ENCODE measurements around the gene GPR179.
A peak's percentile ranks its signal among the peaks of the same experiment; 100 is the strongest.

GPR179 gene, protein sequence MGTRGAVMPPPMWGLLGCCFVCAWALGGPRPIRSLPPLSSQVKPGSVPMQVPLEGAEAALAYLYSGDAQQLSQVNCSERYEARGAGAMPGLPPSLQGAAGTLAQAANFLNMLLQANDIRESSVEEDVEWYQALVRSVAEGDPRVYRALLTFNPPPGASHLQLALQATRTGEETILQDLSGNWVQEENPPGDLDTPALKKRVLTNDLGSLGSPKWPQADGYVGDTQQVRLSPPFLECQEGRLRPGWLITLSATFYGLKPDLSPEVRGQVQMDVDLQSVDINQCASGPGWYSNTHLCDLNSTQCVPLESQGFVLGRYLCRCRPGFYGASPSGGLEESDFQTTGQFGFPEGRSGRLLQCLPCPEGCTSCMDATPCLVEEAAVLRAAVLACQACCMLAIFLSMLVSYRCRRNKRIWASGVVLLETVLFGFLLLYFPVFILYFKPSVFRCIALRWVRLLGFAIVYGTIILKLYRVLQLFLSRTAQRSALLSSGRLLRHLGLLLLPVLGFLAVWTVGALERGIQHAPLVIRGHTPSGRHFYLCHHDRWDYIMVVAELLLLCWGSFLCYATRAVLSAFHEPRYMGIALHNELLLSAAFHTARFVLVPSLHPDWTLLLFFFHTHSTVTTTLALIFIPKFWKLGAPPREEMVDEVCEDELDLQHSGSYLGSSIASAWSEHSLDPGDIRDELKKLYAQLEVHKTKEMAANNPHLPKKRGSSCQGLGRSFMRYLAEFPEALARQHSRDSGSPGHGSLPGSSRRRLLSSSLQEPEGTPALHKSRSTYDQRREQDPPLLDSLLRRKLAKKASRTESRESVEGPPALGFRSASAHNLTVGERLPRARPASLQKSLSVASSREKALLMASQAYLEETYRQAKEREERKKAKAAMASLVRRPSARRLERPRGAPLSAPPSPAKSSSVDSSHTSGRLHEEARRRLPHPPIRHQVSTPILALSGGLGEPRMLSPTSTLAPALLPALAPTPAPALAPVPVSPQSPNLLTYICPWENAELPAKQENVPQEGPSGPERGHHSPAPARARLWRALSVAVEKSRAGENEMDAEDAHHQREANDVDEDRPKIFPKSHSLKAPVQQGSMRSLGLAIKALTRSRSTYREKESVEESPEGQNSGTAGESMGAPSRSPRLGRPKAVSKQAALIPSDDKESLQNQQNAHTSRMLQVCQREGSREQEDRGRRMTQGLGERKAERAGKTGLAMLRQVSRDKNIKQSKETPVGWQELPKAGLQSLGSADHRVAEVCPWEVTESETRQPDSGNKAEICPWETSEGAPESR (N-terminal part only)

DNA sequence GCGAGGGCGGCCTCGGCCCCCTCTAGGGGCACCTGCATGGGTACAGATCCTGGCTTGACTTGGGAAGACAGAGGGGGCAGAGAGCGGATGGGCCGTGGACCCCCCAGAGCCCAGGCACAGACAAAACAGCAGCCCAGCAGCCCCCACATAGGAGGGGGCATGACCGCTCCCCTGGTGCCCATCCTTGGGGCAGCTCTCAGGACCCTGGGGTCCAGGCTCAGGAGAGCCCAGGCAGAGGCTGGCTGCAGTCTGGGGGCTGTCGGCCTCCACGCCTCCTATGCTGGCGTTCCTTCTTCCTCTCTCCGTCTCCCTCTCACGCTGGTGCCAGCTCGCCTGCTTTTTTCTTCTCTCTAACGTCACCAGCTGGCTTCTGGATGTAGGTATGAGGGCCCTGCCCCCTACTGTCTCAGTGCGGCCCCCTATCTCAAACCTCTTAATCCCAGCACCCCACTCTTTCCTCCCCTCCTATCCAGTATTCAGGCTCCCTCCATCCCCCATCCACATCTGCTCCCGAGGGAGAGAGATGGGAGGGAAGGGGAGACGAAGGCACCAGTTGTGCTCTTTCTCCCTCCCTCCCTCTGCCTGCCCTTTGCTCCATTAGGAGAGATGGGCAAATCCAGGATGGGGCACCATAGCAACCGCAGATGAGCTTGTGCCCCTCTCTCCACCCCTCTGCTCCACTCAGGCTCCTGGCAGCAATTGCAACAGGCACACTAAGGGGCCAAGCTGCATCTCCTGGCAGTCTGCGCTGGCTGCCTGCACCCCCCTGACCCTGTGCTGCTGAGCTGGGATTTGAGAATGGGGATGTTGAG lies at the start of gene GPR179:
TSS of gene GPR179 (minus strand) at position 349 of the 812 bp plus-strand sequence. CDS start at position 182, 167 bp downstream.
- DNase-seq (ENCODE audit: extremely low read depth in 1 of 2, low read depth in 1 of 2): no peak

DNA sequence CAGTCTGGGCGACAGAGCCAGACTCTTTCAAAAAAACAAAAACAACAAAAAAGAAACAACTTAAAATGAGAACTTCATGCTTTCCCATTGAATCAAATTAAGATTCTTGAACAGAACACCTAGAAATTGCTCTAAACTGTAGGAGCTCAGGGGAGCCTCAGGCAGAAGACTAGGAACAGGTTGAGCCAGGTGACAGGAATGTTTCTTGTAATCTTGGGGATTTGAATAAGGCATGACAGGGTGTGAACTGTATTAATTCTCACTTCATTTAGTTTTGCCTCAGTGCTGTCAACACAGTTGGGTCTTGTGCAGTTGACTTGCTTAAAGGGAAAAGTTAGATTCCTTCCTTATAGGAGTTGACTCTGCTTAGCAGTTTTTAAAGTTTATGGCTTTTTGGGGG lies 35.7 kb upstream of the GPR179 start:
- no peak for DNase-seq (ENCODE audit: extremely low read depth in 1 of 2, low read depth in 1 of 2)

DNA sequence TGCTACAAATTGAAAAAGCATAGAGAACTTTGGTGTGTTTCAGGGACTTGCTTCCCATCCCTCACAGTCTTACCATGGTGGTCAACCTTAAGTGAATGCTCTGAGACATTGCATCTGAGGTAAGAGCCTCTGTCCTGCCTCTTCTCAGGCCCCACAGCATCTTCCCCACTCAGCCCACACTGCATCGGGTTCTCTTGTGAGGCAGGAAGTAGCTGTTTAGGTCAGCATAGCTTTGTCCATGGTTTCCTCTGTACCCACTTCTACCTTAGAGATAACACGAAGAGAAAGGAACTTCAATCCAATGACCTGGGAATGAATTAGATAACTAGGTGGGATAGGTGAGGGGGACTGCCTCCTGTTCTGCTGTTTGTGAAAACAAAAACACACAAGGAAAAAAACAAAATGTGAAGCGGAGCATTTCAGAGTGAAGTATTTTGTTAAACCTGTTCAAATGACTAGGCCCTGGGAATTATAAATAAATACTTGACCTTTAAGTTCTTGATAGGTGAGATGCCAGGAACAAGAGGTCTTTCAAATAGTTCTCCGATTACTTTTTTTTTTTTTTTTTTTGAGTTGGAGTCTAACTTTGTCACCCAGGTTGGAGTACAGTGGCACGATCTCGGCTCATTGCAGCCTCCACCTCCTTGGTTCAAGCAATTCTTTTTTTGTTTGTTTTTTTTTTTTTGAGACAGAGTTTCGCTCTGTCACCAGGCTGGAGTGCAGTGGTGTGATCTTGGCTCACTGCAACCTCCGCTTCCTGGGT lies 25.5 kb upstream of the GPR179 start:
- DNase-seq (ENCODE audit: extremely low read depth in 1 of 2, low read depth in 1 of 2): no peak

DNA sequence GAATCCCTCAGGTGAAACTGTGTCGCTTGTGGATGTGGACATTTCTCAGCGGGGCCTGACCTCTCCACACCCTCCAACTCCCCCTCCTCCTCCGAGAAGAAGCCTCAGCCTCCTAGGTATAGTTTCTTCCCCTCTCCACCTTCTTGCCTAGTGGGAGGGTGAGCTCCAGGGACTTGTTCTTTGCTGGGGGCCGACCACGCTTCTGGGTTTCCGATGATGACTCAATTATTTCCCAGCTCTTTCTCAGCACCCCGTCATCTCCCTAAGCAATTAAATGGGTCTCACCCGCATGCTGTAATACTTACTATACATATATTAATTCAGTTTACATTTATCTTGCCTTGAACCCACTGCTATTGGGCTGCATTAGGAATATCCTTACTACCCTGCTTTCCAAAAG lies 21.0 kb upstream of the GPR179 start:
- DNase-seq (ENCODE audit: extremely low read depth in 1 of 2, low read depth in 1 of 2): no peak

DNA sequence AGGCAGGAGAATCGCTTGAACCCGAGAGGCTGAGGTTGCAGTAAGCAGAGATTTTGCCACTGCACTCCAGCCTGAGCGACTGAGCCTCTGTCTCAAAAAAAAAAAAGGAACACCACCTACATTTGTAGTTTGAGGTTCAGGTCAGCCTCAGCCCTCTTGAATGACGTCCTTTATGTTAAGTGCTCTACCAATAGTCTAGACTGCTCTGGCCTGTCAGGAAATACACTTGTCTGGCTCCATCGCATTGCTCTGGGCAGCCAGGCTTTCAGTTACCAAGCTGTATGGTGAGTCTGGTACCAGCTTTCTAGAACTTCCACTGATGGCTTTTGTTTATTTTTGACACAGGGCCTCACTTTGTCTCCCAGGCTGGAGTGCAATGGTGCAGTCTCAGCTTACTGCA lies 19.3 kb upstream of the GPR179 start:
- DNase-seq (ENCODE audit: extremely low read depth in 1 of 2, low read depth in 1 of 2): no peak

DNA sequence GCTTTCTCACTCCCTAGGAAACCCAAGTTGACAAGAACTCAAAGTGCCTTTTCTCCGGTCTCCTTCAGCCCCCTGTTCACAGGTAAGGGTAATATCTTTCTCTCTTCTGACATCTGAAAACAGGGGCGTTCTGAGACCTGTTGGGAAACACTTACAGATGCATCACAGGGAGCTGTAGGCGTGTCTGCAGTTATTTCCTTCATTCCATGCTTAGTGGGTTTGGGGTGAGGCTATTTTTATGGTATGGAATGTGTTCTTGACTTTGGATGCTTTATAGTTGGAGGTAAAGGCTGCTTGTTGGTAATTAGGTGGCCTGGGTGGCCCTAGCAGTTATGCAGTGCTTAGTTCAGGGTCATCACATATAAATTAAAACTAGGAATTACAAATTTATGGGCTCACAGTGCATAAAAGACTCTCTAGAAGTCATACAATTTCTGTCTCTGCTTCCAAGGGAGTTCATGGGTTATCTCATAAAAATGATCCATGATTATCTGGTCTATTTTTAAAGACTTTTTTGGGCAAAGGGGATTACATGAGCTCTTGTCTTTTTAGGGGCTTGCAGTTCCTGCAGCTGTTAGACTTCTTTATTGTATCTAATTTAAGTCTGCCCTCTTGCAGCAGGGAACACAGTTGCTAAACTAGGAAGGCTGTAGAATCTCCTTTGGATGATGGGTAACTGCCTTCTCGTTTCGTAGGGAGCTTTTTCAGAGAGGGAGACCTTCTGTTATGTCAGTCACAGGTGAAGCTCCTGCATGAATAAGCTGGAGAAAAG lies 18.1 kb upstream of the GPR179 start:
- no peak for DNase-seq (ENCODE audit: extremely low read depth in 1 of 2, low read depth in 1 of 2)

DNA sequence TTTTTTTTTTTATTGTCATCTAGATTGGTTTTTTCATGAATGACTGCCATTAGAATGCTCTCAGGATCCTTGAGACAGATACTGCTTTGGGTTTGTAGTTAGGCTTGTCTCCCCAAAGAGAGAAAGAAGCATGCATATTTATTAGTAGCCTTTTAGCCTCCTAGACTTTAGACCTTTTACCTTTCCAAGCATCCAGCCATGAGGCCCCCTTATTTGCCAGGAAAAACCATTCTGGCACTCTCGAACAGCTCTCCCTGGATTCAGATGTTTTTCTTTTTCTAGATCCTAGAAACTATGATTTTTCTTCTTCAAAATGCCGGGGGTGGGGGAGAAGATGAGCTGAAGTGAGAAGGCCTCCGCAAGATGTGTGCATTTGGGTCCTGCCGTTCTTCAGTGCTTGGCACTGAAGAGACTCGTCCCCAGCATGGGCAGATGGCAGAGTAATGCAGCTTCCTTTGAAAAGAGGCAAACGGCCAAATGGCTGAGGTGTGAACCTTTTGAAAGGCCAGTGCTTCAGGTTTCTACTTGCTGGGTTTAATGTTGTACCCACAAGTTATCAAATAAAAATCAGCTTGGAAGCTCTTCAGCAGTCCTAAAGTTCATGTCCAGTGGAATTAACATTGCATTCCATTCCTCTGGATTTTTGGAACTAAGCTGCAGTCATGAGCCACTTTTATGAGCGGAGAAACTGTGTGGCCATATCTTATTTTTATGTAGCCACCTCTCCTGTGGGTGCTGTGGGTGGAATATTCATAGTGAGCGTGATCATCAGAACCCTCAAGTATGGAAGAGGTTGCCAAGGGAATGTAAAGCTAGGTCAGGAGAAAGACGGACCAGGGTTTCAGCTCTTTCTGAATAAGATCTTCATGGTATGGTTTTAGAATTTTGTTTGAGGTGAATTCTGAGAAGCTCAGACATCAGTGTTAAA lies 15.1 kb upstream of the GPR179 start:
- DNase-seq (ENCODE audit: extremely low read depth in 1 of 2, low read depth in 1 of 2): no peak

DNA sequence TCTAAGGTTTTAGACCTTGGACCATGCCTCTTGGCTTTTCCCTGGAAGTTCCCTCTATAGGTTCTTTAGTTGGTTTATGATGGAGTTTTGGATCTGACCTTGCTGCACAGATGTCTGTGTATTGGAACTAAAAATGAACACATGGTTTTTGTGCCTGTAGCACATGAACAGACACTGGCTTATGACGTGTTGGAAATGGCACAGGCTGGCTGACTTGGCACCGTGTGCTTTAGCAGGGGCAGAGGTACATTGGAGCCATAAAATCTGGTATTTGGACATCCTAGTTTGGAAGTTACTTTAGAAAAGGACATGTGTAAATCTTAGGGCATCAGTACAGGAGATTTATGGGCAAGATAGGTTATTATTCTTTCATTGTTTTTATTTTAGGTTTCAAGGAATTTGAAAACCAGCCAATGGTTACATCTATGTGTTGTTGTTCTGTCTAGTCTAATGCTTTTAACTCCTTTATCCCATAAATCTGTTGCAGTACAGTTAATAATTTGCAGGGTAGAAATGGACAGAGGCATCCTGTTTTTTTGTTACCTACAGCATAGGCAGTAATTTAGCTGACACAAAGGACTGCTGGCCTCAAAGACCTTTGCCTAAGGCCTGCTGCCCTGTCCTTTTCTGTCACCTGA lies 13.8 kb upstream of the GPR179 start:
- no peak for DNase-seq (ENCODE audit: extremely low read depth in 1 of 2, low read depth in 1 of 2)

DNA sequence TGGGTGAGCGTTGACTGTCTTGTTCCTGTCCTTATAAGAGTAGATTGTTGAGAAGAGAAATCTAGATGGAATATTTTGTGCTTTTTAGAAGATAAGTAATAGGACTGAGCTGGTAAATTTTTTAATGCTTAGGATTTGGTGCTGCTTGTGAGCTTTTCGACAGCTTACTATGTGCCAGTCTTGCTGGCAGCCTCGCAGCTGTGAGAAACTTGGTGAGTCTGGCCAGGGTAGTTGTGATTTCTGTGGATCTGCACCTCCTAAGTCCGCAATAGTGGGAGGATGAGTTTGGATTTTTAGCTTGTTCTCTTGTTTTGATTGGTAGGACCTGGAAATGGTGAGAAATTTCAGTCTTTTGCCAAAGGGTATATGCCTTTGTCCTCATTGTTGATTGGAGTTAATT lies 11.5 kb upstream of the GPR179 start:
- no peak for DNase-seq (ENCODE audit: extremely low read depth in 1 of 2, low read depth in 1 of 2)

DNA sequence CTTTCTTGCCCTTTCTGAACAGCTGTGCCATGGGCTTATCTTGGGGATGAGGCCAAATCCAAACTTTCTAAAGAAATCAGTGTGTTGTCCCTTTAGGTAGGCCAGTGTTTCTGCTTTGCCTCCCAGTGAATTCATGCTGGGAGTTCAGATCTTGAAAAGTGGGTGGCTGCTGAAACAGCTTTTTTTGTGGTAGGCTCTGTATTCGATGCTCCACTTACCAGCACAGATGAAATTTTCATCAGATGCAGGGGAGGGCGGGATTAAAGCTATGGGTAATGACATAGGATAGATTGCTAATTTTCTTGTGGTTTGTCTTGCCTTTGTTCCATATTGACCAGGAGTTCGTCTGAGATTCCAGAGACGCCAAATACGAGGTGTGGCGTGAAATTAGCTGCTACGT lies 10.7 kb upstream of the GPR179 start:
- no peak for DNase-seq (ENCODE audit: extremely low read depth in 1 of 2, low read depth in 1 of 2)

DNA sequence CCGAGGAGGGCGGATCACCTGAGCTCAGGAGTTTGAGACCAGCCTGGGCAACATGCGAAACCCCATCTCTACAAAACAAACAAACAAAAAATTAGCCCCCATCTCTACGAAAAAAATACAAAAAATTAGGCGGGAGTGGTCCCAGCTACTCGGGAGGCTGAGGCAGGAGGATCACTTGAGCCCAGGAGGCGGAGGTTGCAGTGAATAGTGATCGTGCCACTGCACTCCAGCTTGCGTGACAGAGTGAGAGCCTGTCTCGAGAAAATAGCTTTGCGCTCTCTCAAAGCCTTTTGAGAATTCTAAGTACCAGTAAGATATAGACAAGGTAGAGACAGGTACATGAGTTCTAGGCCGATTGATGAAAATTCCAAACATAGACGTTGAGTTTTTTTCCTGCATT lies 9.9 kb upstream of the GPR179 start:
- no peak for DNase-seq (ENCODE audit: extremely low read depth in 1 of 2, low read depth in 1 of 2)

DNA sequence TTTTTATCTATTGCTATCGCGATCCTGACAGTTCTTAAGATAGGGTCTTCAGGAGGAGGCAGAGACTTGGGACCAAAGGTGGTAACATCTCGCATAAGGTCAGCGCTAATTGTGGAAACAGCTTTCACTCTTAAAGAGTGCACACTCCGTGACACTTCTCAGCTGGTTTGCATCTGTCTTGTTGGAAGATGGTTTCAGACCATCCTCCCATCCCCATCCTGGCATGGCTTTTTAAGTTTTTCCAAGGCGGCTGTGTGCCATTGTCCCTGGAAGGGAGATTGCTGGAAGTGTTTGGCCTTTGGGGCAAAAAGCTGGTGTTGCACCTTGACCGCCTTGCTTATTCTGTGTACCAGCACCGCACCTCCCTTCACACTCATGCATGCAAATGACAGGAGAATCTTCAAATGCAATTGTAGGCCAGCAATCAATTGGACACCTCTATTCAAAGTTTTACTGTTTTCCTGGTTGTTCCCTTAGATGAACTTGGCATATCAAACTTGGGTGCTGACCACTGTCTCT lies 9.4 kb upstream of the GPR179 start:
- DNase-seq (ENCODE audit: extremely low read depth in 1 of 2, low read depth in 1 of 2): no peak

DNA sequence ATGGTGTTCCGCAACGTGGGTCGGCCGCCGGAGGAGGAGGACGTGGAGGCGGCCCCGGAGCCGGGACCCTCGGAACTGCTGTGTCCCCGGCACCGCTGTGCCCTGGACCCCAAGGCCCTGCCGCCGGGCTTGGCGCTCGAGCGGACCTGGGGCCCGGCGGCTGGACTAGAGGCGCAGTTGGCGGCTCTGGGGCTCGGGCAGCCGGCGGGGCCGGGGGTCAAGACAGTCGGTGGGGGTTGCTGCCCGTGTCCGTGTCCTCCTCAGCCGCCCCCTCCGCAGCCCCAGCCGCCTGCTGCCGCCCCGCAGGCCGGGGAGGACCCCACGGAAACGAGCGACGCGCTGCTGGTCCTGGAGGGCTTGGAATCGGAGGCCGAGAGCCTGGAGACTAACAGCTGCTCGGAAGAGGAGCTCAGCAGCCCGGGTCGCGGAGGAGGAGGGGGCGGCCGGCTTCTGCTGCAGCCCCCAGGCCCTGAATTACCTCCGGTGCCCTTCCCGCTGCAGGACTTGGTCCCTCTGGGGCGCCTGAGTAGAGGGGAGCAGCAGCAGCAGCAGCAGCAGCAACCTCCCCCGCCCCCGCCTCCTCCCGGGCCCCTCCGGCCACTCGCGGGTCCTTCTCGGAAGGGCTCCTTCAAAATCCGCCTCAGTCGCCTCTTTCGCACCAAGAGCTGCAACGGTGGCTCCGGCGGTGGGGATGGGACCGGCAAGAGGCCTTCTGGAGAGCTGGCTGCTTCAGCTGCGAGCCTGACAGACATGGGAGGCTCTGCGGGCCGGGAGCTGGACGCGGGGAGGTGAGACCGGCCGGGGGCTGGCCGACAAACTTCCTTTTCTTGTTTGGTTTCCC lies 8.7 kb upstream of the GPR179 start:
- no peak for DNase-seq (ENCODE audit: extremely low read depth in 1 of 2, low read depth in 1 of 2)

DNA sequence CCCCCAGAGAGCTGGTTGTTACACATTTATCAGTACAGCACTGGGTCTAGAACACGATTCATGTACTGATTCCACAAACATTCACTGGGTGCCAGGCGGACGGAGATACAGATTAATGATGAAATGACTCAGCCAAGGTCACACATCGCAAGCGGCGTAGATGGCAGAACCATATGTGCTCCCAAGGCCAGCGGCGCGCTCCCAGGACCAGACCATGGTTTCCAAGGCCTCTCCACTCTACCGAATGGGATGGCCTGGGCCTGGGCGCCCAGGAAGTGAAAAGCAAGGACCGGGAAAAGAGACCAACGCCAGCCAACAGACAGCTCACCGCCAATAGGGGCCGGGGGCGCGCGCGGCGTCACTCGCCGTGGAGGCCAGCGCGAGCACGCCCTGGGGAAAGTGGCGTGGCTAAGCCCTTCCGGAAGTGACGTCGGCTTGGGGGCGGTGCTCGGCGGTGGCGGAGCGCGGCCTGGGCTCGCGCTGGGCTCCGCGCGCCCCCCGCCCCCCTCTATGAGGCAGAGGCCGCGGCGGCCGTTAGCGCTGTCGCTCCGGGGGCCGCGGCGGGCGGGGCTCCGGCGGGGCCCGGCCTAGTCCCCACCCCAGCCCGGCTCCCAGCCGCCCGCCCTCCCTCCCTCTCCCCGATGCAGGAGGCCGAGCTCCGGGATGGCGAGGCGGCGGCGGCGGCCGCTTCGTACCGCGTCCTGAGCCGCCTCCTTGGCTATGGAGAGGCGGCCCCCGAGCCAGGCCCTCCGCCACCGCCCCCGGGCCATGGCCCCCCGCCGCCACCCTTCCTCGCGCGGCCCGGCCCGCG lies 7.9 kb upstream of the GPR179 start, which contains the start of gene SOCS7:
TSS of gene SOCS7 (plus strand) at position 433 of the 811 bp plus-strand sequence. CDS start at position 642, 209 bp downstream.
- DNase-seq (ENCODE audit: extremely low read depth in 1 of 2, low read depth in 1 of 2): peak; percentile 81 to 93

DNA sequence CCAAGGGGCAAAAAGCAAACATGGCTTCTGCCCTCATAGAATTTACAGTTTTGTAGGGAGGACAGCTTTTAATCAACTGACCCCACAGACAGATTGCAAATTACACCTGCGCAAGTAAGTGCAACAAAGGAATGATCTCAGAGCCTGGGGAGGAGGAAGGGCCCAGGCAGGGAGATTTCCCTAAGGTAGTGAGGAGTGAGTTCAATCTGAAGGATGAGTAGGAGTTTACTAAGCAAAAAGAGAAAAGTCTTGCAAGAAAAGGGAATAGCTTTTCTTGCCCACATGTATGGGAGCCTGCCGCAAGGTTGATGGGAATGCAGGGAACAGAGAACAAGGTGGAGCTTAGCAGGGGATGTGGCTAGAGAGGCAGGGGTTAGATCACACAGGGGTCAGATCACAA lies 6.3 kb upstream of the GPR179 start:
- DNase-seq (ENCODE audit: extremely low read depth in 1 of 2, low read depth in 1 of 2): no peak

Data from activated CD8-positive, alpha-beta memory T cell treated with anti-CD3 and anti-CD28 coated beads for 1 hour (primary cell).